ENCODE results near the gene EMSY. TPM values are rescaled to one million over a fixed set of nuclear protein-coding genes. Genes with fewer than 3 reads are reported as not detected.

EMSY gene
- total and polyA plus RNA-seq, 2 of the 13 experiments (the other 11 are each of a cell fraction or from before 2014, with no cell fraction given): 11.6 to 18.5 TPM

GRCh38 chr11:76561245-76561644 lies 116.4 kb downstream of the EMSY start:
- POLR2A ChIA-PET: no interaction called here
- FAIRE-seq (no peak), DNase-seq (ENCODE audit: low spot score) (no peak), ATAC-seq (peak; percentile 31; the same call in 1 of the 3 replicates)
- Histone ChIP-seq H3K4me3 (replicated peaks in 1 of 3; ENCODE audit: insufficient read depth in 1 of 3, low read depth in 2 of 3, low read length in 3 of 3) (no peak overlapping the region), H2AFZ (ENCODE audit: low read length) (no peak overlapping the region), H3K9ac (ENCODE audit: insufficient read depth, low read depth, low read length) (no peak overlapping the region), H3K9me3 (ENCODE audit: low read length) (no peaks in the 10 kb centered on the region), H3K36me3 (replicated peaks in 1 of 2; ENCODE audit: control insufficient read depth in 1 of 2, insufficient read depth in 2 of 2, low read length in 2 of 2) (no peaks in the 10 kb centered on the region), H3K79me2 (ENCODE audit: insufficient read depth, low read length) (no peaks in the 10 kb centered on the region), H3K27ac (ENCODE audit: extremely low read length, insufficient read depth, low read length) (no peak overlapping the region), H3K27me3 (ENCODE audit: control insufficient read depth in 1 of 2, insufficient read depth in 2 of 2, low read length in 2 of 2) (peaks cover 0 to 9% of the 10 kb centered on the region in 2 experiments; a peak in 1 of 5 replicates), H3K4me2 (ENCODE audit: low read depth, low read length) (no peak overlapping the region), H3K4me1 (ENCODE audit: insufficient read depth, low read length) (no peaks in the 10 kb centered on the region), H4K20me1 (ENCODE audit: insufficient read depth, low read length) (no peaks in the 10 kb centered on the region)
- in situ Hi-C loops (cut with HindIII; ENCODE audit: extremely low pct_ligation_motif_present, low pct_unique_long_range_greater_than_20kb) (no loop called here), intact Hi-C loops (cut with micrococcal nuclease; ENCODE audit: unreplicated experiment) (no loop called here)
- BruUV-seq (replicated peaks): no TSS peak
- WGBS (ENCODE audit: low lambda C conversion rate): 21% methylated on average over 7 of the region's 8 CpGs
- TF ChIP-seq NAIF1 (CRISPR knock-in tag; IDR thresholded peaks at IDR 0.05; ENCODE audit: borderline replicate concordance) (no peak), ETV6 (CRISPR knock-in tag; conservative IDR thresholded peaks at IDR 0.05) (no peak), POGZ (CRISPR knock-in tag; IDR thresholded peaks at IDR 0.05) (no peak), CSRNP1 (CRISPR knock-in tag; IDR thresholded peaks at IDR 0.05) (no peak), NFE2L1 (CRISPR knock-in tag; IDR thresholded peaks at IDR 0.05; ENCODE audit: borderline replicate concordance) (no peak), NFRKB (IDR thresholded peaks at IDR 0.05) (no peak), ZNF281 (CRISPR knock-in tag; IDR thresholded peaks at IDR 0.05; ENCODE audit: borderline replicate concordance) (no peak), ZNF619 (CRISPR knock-in tag; IDR thresholded peaks at IDR 0.05) (no peak)
- TF ChIP-seq, protein P1, sequence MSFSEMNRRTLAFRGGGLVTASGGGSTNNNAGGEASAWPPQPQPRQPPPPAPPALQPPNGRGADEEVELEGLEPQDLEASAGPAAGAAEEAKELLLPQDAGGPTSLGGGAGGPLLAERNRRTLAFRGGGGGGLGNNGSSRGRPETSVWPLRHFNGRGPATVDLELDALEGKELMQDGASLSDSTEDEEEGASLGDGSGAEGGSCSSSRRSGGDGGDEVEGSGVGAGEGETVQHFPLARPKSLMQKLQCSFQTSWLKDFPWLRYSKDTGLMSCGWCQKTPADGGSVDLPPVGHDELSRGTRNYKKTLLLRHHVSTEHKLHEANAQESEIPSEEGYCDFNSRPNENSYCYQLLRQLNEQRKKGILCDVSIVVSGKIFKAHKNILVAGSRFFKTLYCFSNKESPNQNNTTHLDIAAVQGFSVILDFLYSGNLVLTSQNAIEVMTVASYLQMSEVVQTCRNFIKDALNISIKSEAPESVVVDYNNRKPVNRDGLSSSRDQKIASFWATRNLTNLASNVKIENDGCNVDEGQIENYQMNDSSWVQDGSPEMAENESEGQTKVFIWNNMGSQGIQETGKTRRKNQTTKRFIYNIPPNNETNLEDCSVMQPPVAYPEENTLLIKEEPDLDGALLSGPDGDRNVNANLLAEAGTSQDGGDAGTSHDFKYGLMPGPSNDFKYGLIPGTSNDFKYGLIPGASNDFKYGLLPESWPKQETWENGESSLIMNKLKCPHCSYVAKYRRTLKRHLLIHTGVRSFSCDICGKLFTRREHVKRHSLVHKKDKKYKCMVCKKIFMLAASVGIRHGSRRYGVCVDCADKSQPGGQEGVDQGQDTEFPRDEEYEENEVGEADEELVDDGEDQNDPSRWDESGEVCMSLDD (CRISPR knock-in tag; IDR thresholded peaks at IDR 0.05; ENCODE audit: borderline replicate concordance): no peak
- TF ChIP-seq, protein P2, sequence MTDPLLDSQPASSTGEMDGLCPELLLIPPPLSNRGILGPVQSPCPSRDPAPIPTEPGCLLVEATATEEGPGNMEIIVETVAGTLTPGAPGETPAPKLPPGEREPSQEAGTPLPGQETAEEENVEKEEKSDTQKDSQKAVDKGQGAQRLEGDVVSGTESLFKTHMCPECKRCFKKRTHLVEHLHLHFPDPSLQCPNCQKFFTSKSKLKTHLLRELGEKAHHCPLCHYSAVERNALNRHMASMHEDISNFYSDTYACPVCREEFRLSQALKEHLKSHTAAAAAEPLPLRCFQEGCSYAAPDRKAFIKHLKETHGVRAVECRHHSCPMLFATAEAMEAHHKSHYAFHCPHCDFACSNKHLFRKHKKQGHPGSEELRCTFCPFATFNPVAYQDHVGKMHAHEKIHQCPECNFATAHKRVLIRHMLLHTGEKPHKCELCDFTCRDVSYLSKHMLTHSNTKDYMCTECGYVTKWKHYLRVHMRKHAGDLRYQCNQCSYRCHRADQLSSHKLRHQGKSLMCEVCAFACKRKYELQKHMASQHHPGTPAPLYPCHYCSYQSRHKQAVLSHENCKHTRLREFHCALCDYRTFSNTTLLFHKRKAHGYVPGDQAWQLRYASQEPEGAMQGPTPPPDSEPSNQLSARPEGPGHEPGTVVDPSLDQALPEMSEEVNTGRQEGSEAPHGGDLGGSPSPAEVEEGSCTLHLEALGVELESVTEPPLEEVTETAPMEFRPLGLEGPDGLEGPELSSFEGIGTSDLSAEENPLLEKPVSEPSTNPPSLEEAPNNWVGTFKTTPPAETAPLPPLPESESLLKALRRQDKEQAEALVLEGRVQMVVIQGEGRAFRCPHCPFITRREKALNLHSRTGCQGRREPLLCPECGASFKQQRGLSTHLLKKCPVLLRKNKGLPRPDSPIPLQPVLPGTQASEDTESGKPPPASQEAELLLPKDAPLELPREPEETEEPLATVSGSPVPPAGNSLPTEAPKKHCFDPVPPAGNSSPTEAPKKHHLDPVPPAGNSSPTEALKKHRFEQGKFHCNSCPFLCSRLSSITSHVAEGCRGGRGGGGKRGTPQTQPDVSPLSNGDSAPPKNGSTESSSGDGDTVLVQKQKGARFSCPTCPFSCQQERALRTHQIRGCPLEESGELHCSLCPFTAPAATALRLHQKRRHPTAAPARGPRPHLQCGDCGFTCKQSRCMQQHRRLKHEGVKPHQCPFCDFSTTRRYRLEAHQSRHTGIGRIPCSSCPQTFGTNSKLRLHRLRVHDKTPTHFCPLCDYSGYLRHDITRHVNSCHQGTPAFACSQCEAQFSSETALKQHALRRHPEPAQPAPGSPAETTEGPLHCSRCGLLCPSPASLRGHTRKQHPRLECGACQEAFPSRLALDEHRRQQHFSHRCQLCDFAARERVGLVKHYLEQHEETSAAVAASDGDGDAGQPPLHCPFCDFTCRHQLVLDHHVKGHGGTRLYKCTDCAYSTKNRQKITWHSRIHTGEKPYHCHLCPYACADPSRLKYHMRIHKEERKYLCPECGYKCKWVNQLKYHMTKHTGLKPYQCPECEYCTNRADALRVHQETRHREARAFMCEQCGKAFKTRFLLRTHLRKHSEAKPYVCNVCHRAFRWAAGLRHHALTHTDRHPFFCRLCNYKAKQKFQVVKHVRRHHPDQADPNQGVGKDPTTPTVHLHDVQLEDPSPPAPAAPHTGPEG (CRISPR knock-in tag; IDR thresholded peaks at IDR 0.05): no peak
- CTCF ChIA-PET (ENCODE audit: low intra/inter-chr PET ratio, low total read pairs): no interaction called here
